ENCODE measurements around the gene SLC4A4.

- TF ChIP-seq CTCF (optimal IDR thresholded peaks at IDR 0.05 in 1 of 3, IDR thresholded peaks at IDR 0.05 in 1 of 3, conservative IDR thresholded peaks at IDR 0.05 in 1 of 3; ENCODE audit: extremely low read depth in 1 of 3, insufficient read depth in 2 of 3, low read length in 3 of 3) (no peak), EZH2 (IDR thresholded peaks at IDR 0.05; ENCODE audit: low read length) (no peak)
Measured at GRCh38 chr4:71356924-71357663, 18.3 kb downstream of the SLC4A4 start.
